ENCODE results near the gene CAV1.

Gene CAV1

GRCh38 chr7:116525298-116525912 is 569 bp downstream of the CAV1 start:
- intact Hi-C loops (cut with DNase I; ENCODE audit: low total_unique reads), result loop anchor here (5.0 kb wide), 2 partner anchors 57 to 268 kb away; no protein-coding TSS in a partner anchor
- peak; percentile 24 to 27 for TF ChIP-seq CTCF (IDR thresholded peaks at IDR 0.05)
- DNase-seq, result peak; percentile 40 to 82
- peaks cover 0 to 44% (median 8%) of the 10 kb centered on the region in 4 donors for H3K4me1 ChIP-seq
- H3K9me3 ChIP-seq, result no peaks in the 10 kb centered on the region
- no peaks in the 10 kb centered on the region for H3K27me3 ChIP-seq
- peak overlapping the region; percentile 76 to 90 for H3K4me3 ChIP-seq
- peaks cover 0 to 6% (median 0%) of the 10 kb centered on the region in 3 donors for H3K36me3 ChIP-seq
- peak overlapping the region; percentile 93 to 99 for H3K27ac ChIP-seq

- DNase-seq, result peak; percentile 78 to 92
- TF ChIP-seq CTCF (IDR thresholded peaks at IDR 0.05), result peak; percentile 83 to 90
- intact Hi-C loops (cut with DNase I; ENCODE audit: low total_unique reads), result loop anchor here (5.0 kb wide), 2 partner anchors 56 to 269 kb away; no protein-coding TSS in a partner anchor
Measured at GRCh38 chr7:116525913-116526861, 1.4 kb downstream of the CAV1 start.

GRCh38 chr7:116526897-116527296 is 2.1 kb downstream of the CAV1 start:
- H3K27me3 ChIP-seq, result no peaks in the 10 kb centered on the region
- TF ChIP-seq CTCF (IDR thresholded peaks at IDR 0.05), result no peak
- H3K36me3 ChIP-seq, result peaks cover 0 to 6% (median 0%) of the 10 kb centered on the region in 3 donors
- intact Hi-C loops (cut with DNase I; ENCODE audit: low total_unique reads), result loop anchor here (5.0 kb wide), 2 partner anchors 55 to 270 kb away; no protein-coding TSS in a partner anchor
- no peaks in the 10 kb centered on the region for H3K9me3 ChIP-seq
- peak overlapping the region; percentile 76 to 90 for H3K4me3 ChIP-seq
- peaks cover 0 to 59% (median 12%) of the 10 kb centered on the region in 4 donors for H3K4me1 ChIP-seq
- DNase-seq, result no peak
- peak overlapping the region; percentile 93 to 99 for H3K27ac ChIP-seq

More at GRCh38 chr7:116525913-116526861, 1.4 kb downstream of the CAV1 start:
- H3K36me3 ChIP-seq, result peaks cover 0 to 6% (median 0%) of the 10 kb centered on the region in 3 donors
- H3K4me1 ChIP-seq, result peaks cover 0 to 52% (median 11%) of the 10 kb centered on the region in 4 donors
- peak overlapping the region; percentile 93 to 99 for H3K27ac ChIP-seq
- no peaks in the 10 kb centered on the region for H3K27me3 ChIP-seq
- no peaks in the 10 kb centered on the region for H3K9me3 ChIP-seq
- peak overlapping the region; percentile 76 to 90 for H3K4me3 ChIP-seq

- Histone ChIP-seq H3K27ac (peak overlapping the region; percentile 93 to 99), H3K9me3 (no peaks in the 10 kb centered on the region), H3K4me3 (peak overlapping the region; percentile 76 to 90)
Measured at GRCh38 chr7:116527521-116527920, 2.7 kb downstream of the CAV1 start.

More at GRCh38 chr7:116527521-116527920, 2.7 kb downstream of the CAV1 start:
- intact Hi-C loops (cut with DNase I; ENCODE audit: low total_unique reads), result loop anchor here (5.0 kb wide), 2 partner anchors 55 to 270 kb away; no protein-coding TSS in a partner anchor
- TF ChIP-seq CTCF (IDR thresholded peaks at IDR 0.05), result no peak
- Histone ChIP-seq H3K36me3 (peaks cover 4 to 6% (median 4%) of the 10 kb centered on the region in 3 donors), H3K27me3 (no peaks in the 10 kb centered on the region), H3K4me1 (peaks cover 0 to 59% (median 14%) of the 10 kb centered on the region in 4 donors)
- no peak for DNase-seq
